MM.1S (cell line): Measurements from ENCODE around the gene CDKL4.

ENCODE experiments used
- DNase-seq: peaks from one replicate; pipeline ENCODE4 v3.0.0-alpha.2; 2015
- H2AFZ ChIP-seq: fragments of 300-600 bp; sonication (generic); 2 replicates; pipeline ENCODE4 v1.6.0; 2016; ENCODE audit warnings: antibody characterized with exemption, low read length
- H3F3A ChIP-seq: fragments of 300-600 bp; sonication (generic); 2 replicates; pipeline ENCODE4 v1.6.1; 2016; ENCODE audit warnings: mild to moderate bottlenecking, antibody characterized with exemption, low read length, moderate library complexity, mixed read lengths; ENCODE audit not compliant: insufficient read depth
- H3K27ac ChIP-seq: fragments of 300-600 bp; sonication (generic); 2 replicates; pipeline ENCODE4 v1.5.1; 2016; ENCODE audit warnings: mild to moderate bottlenecking, low read length
- H3K27me3 ChIP-seq: fragments of 300-600 bp; sonication (generic); replicated peaks from 2 replicates; pipeline ENCODE4 v1.6.0; 2016; ENCODE audit warnings: low read length; ENCODE audit not compliant: insufficient read depth
- H3K36me3 ChIP-seq: fragments of 300-600 bp; sonication (generic); replicated peaks from 2 replicates; pipeline ENCODE4 v1.6.1; 2016; ENCODE audit warnings: mild to moderate bottlenecking, low read length, mixed read lengths; ENCODE audit not compliant: insufficient read depth
- H3K4me1 ChIP-seq: fragments of 300-600 bp; sonication (generic); 2 replicates; pipeline ENCODE4 v1.6.1; 2016; ENCODE audit warnings: low read length, mixed read lengths
- H3K4me2 ChIP-seq: fragments of 300-600 bp; sonication (generic); 2 replicates; pipeline ENCODE4 v1.6.0; 2016; ENCODE audit warnings: low read depth, low read length
- H3K4me3 ChIP-seq: fragments of 300-600 bp; sonication (generic); 2 replicates; pipeline ENCODE4 v1.5.1; 2016; ENCODE audit warnings: low read length, mixed read lengths
- H3K79me2 ChIP-seq: fragments of 300-600 bp; sonication (generic); 2 replicates; pipeline ENCODE4 v1.6.1; 2016; ENCODE audit warnings: mixed run types, low read length, mixed read lengths
- H3K9ac ChIP-seq: fragments of 300-600 bp; sonication (generic); 2 replicates; pipeline ENCODE4 v1.6.1; 2016; ENCODE audit warnings: low read length, mixed read lengths
- H3K9me2 ChIP-seq: fragments of 300-600 bp; sonication (generic); replicated peaks from 2 replicates; pipeline ENCODE4 v1.6.1; 2016; ENCODE audit warnings: mild to moderate bottlenecking, low read length, mixed read lengths; ENCODE audit not compliant: insufficient read depth
- H3K9me3 ChIP-seq: fragments of 300-600 bp; sonication (generic); replicated peaks from 2 replicates; pipeline ENCODE4 v1.6.1; 2016; ENCODE audit warnings: mild to moderate bottlenecking, low read length, mixed read lengths; ENCODE audit not compliant: insufficient read depth
- H4K20me1 ChIP-seq: fragments of 300-600 bp; sonication (generic); 2 replicates; pipeline ENCODE4 v1.6.1; 2016; ENCODE audit warnings: mild to moderate bottlenecking, low read length, moderate library complexity, mixed read lengths; ENCODE audit not compliant: insufficient read depth
- EZH2 ChIP-seq: fragments of 300-600 bp; sonication (generic); optimal IDR thresholded peaks from 2 replicates; pipeline ENCODE3; 2017; ENCODE audit warnings: low read depth, mild to moderate bottlenecking, antibody characterized with exemption, low read length, mixed read lengths
- EZH2phosphoT487 ChIP-seq: fragments of 300-600 bp; sonication (generic); IDR thresholded peaks from 2 replicates; pipeline ENCODE4 v1.6.1; 2018; ENCODE audit warnings: antibody characterized with exemption, low read length
- TF ChIP-seq, protein P1 (sequence below): fragments of 300-600 bp; sonication (generic); IDR thresholded peaks from 2 replicates; pipeline ENCODE4 v1.5.1; 2016; ENCODE audit warnings: antibody characterized with exemption, low read length, mixed read lengths

Gene CDKL4

DNA sequence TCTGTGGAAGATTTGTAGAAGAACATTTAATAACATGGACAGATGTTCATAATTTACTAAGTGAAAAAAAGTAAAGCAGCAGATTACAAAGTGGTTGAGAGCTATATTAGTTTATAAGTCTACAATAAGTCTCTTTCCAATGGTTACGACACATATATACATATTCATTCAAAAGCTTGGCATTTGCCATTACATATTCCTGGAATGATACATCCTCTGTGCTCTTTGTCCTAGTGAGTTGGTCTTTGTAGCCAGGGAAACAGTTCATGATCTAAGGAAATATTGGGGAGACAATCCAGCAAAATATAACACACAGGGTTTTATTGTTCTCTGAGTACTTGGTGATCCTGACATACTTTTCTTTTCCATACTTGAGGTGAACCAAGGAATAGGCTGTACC is 90.5 kb downstream of the CDKL4 start:
- no peak for DNase-seq
- Histone ChIP-seq H3K9me2 (no peaks in the 10 kb centered on the region), H3K79me2 (no peaks in the 10 kb centered on the region), H3F3A (no peaks in the 10 kb centered on the region), H3K4me1 (no peaks in the 10 kb centered on the region), H3K9me3 (no peaks in the 10 kb centered on the region), H2AFZ (no peak overlapping the region), H3K27ac (no peak overlapping the region), H3K4me3 (no peak overlapping the region), H4K20me1 (no peaks in the 10 kb centered on the region), H3K27me3 (no peaks in the 10 kb centered on the region), H3K9ac (no peak overlapping the region), H3K36me3 (no peaks in the 10 kb centered on the region), H3K4me2 (no peak overlapping the region)
- TF ChIP-seq EZH2phosphoT487, result no peak

DNA sequence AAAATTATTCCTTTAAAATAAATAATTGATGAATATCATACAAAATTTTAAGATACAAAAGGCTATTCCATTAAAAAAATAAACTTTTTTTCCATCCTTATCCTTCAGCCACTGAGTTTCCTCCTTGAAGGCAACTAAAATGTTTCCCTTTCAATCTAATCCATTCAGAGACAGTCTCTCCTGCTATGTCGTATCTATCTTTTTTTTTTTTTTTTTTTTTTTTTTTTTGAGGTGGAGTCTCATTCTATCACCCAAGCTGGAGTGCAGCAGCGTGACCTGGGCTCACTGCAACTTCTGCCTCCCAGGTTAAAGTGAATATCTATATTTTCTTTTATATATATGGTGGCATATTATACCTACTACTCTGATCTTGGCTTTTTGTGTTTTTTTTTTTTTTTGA is 91.3 kb downstream of the CDKL4 start:
- H4K20me1 ChIP-seq, result no peaks in the 10 kb centered on the region
- H3K27ac ChIP-seq, result no peak overlapping the region
- H3K9me2 ChIP-seq, result no peaks in the 10 kb centered on the region
- no peaks in the 10 kb centered on the region for H3K27me3 ChIP-seq
- DNase-seq, result no peak
- no peak overlapping the region for H3K9ac ChIP-seq
- H3K4me3 ChIP-seq, result no peak overlapping the region
- no peak overlapping the region for H3K4me2 ChIP-seq
- no peaks in the 10 kb centered on the region for H3K4me1 ChIP-seq
- H3K36me3 ChIP-seq, result no peaks in the 10 kb centered on the region
- H3K79me2 ChIP-seq, result no peaks in the 10 kb centered on the region
- H3F3A ChIP-seq, result no peaks in the 10 kb centered on the region
- H2AFZ ChIP-seq, result no peak overlapping the region
- TF ChIP-seq, protein P1, sequence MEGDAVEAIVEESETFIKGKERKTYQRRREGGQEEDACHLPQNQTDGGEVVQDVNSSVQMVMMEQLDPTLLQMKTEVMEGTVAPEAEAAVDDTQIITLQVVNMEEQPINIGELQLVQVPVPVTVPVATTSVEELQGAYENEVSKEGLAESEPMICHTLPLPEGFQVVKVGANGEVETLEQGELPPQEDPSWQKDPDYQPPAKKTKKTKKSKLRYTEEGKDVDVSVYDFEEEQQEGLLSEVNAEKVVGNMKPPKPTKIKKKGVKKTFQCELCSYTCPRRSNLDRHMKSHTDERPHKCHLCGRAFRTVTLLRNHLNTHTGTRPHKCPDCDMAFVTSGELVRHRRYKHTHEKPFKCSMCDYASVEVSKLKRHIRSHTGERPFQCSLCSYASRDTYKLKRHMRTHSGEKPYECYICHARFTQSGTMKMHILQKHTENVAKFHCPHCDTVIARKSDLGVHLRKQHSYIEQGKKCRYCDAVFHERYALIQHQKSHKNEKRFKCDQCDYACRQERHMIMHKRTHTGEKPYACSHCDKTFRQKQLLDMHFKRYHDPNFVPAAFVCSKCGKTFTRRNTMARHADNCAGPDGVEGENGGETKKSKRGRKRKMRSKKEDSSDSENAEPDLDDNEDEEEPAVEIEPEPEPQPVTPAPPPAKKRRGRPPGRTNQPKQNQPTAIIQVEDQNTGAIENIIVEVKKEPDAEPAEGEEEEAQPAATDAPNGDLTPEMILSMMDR, result no peak
- TF ChIP-seq EZH2 (no peak), EZH2phosphoT487 (no peak)
- H3K9me3 ChIP-seq, result no peaks in the 10 kb centered on the region

DNA sequence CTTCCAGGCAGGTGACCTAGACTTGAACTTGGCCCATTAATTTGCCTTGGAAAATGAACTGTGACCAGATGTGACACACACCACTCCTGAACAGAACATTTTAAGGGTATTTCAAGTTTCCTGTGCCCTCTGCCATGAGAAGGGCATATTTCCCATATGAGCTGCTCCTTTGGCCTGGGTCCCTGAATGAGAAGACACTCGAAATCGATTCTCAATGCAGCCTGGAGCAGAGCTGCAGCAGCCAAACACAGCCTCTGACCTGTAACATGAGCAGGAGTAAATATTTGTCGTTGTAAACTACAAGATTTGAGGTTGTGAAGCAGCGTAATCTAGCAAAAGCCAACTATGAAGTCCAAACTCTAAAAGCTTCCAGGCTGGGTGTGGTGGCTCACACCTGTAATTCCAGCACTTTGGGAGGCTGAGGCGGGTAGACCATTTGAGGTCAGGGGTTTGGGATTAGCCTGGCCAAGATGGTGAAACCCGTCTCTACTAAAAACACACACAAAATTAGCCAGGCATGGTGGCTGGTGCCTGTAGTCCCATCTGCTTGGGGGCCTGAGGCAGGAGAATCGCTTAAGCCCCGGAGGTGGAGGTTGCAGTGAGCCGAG is 92.8 kb downstream of the CDKL4 start:
- Histone ChIP-seq H3K4me2 (no peak overlapping the region), H3K27me3 (no peaks in the 10 kb centered on the region), H3K36me3 (no peaks in the 10 kb centered on the region), H3K9me2 (no peaks in the 10 kb centered on the region), H3K79me2 (no peaks in the 10 kb centered on the region), H3F3A (no peaks in the 10 kb centered on the region), H3K4me3 (no peak overlapping the region), H3K9ac (no peak overlapping the region), H3K4me1 (no peaks in the 10 kb centered on the region), H3K27ac (no peak overlapping the region), H2AFZ (no peak overlapping the region), H4K20me1 (no peaks in the 10 kb centered on the region), H3K9me3 (no peaks in the 10 kb centered on the region)
- DNase-seq, result no peak
- TF ChIP-seq, protein P1, result no peak
- TF ChIP-seq EZH2 (no peak), EZH2phosphoT487 (no peak)

DNA sequence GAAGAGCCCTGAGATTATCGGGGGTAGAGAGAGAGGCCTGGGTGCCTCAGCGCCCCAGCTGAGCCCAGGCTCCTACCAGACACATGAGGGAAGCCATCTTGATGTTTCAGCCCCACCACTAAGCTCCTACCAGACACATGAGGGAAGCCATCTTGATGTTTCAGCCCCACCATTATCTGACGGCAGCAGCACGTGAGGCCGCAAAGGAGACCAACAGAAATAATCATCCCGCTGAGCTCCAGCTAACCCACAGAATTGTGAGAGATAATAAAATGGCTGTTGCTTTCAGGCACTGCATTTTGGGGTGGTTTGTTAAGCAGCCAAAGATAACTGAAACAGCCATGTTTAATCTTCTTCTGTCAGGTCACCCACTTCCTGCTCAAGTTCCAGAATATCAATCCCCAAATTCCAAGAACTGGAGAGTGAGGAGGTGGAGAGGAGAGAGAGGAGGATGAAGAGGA is 93.6 kb downstream of the CDKL4 start:
- no peaks in the 10 kb centered on the region for H3K79me2 ChIP-seq
- no peaks in the 10 kb centered on the region for H3K27me3 ChIP-seq
- no peak overlapping the region for H3K9ac ChIP-seq
- H3K9me3 ChIP-seq, result no peaks in the 10 kb centered on the region
- no peaks in the 10 kb centered on the region for H3K4me1 ChIP-seq
- no peak for TF ChIP-seq EZH2
- TF ChIP-seq EZH2phosphoT487, result no peak
- TF ChIP-seq, protein P1, result no peak
- no peaks in the 10 kb centered on the region for H3K36me3 ChIP-seq
- no peaks in the 10 kb centered on the region for H3F3A ChIP-seq
- H2AFZ ChIP-seq, result no peak overlapping the region
- no peaks in the 10 kb centered on the region for H3K9me2 ChIP-seq
- no peak for DNase-seq
- no peak overlapping the region for H3K4me2 ChIP-seq
- no peak overlapping the region for H3K4me3 ChIP-seq
- H3K27ac ChIP-seq, result no peak overlapping the region
- no peaks in the 10 kb centered on the region for H4K20me1 ChIP-seq
